Prostate gland (tissue), 2 donors: ENCODE data around the gene ARHGEF19. TPM values are rescaled to one million over a fixed set of nuclear protein-coding genes. Genes with fewer than 3 reads are reported as not detected.
"Not testable (repeated sequence)": the region's sequence is repeated elsewhere in the genome, so short reads cannot be mapped to it uniquely, and the experiment has no call there.

Source experiments
- DNase-seq: peaks from one replicate; pipeline ENCODE4 v3.0.0-alpha.2; 2019; ENCODE audit warnings: low spot score
- H3K27ac ChIP-seq, 2 donors: fragments of 200-600 bp; sonication (generic); 2 replicates each; pipeline ENCODE4 v1.5.1; 2017 to 2019
- H3K27me3 ChIP-seq: fragments of 200-600 bp; sonication (generic); replicated peaks from 2 replicates; pipeline ENCODE4 v1.5.1; 2019; ENCODE audit not compliant: insufficient read depth
- H3K36me3 ChIP-seq, 2 donors: fragments of 200-600 bp; sonication (generic); 1 replicate in 1 of 2; 2 replicates in 1 of 2; pipeline versions ENCODE4 v1.5.1 to v1.8.1; 2017 to 2019
- H3K4me1 ChIP-seq: fragments of 200-600 bp; sonication (generic); replicated peaks from 2 replicates; pipeline ENCODE4 v1.5.1; 2019
- H3K4me3 ChIP-seq, 2 donors: fragments of 200-600 bp; sonication (generic); 2 replicates each; pipeline ENCODE4 v1.5.1; 2017 to 2019
- H3K9me3 ChIP-seq: fragments of 200-600 bp; sonication (generic); 2 replicates; pipeline ENCODE4 v1.5.1; 2017
- CTCF ChIP-seq, 4 experiments: fragments of 200-600 bp in 2 of 4; fragments of 450-650 bp in 2 of 4; sonication (generic) in 2 of 4; IDR thresholded peaks; 1 replicate in 3 of 4; 2 replicates in 1 of 4; pipeline ENCODE4 v1.5.1; 2016 to 2019; ENCODE audit warnings: antibody characterized with exemption in 4 of 4, mild to moderate bottlenecking in 2 of 4, moderate library complexity in 2 of 4
- POLR2A ChIP-seq: fragments of 450-650 bp; IDR thresholded peaks from one replicate; pipeline ENCODE4 v1.6.1; 2016; ENCODE audit warnings: antibody characterized with exemption, mild to moderate bottlenecking
- POLR2AphosphoS5 ChIP-seq: sonication (generic); formaldehyde crosslinking; IDR thresholded peaks from one replicate; pipeline ENCODE4 v1.6.1; 2017; ENCODE audit warnings: antibody characterized with exemption
- WGBS: methylation state at CpG from one replicate; pipeline ENCODE4 v1.1.5; 2018; 5-methylcytosine and 5-hydroxymethylcytosine counted together
- intact Hi-C: fragments of 100-400 bp; cut with DNase I; formaldehyde crosslinking; loops from one replicate; pipeline ENCODE4 v1.14.2; 2022
- total RNA-seq, 2 donors: library from RNA; depleted of rRNA; stranded (reverse); fragments of >200 nt; gene quantifications; one replicate each; pipeline ENCODE4 v1.1.0, GENCODE V29; 2016

The ARHGEF19 gene
- total RNA-seq: 10 to 100 TPM; 13.1 to 18.8 TPM

GRCh38 chr1:16212251-16212961 is at the start of gene ARHGEF19:
Gene ARHGEF19 (minus strand): TSS chr1:16212652. CDS start chr1:16209054, 3,598 bp downstream.
- intact Hi-C loops: no loop called here
- Histone ChIP-seq H3K27me3 (no peaks in the 10 kb centered on the region), H3K36me3 (no peaks in the 10 kb centered on the region), H3K9me3 (no peaks in the 10 kb centered on the region), H3K4me1 (no peaks in the 10 kb centered on the region), H3K4me3 (peak within 1 kb of the TSS; percentile 14 to 19), H3K27ac (peak within 1 kb of the TSS in 1 of 2 donors; percentile 47)
- TF ChIP-seq POLR2A (peak; percentile 61), POLR2AphosphoS5 (peak; percentile 80), CTCF (IDR thresholded peaks at IDR 0.05) (no peak)
- 24% methylated on average over 14 of the region's 14 CpGs for WGBS
- DNase-seq: peak; percentile 80

GRCh38 chr1:16262067-16262466 is 49.6 kb upstream of the ARHGEF19 start:
- no peak overlapping the region for H3K4me3 ChIP-seq
- H3K36me3 ChIP-seq: no peaks in the 10 kb centered on the region
- intact Hi-C loops: no loop called here
- no peak overlapping the region for H3K27ac ChIP-seq
- no peak for DNase-seq
- H3K9me3 ChIP-seq: no peaks in the 10 kb centered on the region
- H3K4me1 ChIP-seq: peaks cover 4% of the 10 kb centered on the region
- no peaks in the 10 kb centered on the region for H3K27me3 ChIP-seq
- 75% methylated on average over 1 of the region's 1 CpG for WGBS
- TF ChIP-seq POLR2A: no peak
- no peak for TF ChIP-seq POLR2AphosphoS5
- no peak for TF ChIP-seq CTCF (IDR thresholded peaks at IDR 0.05)

GRCh38 chr1:16260814-16261213 is 48.4 kb upstream of the ARHGEF19 start:
- no peak for TF ChIP-seq POLR2A
- TF ChIP-seq CTCF (IDR thresholded peaks at IDR 0.05): no peak
- no peak for TF ChIP-seq POLR2AphosphoS5
- intact Hi-C loops: no loop called here
- Histone ChIP-seq H3K27me3 (no peaks in the 10 kb centered on the region), H3K36me3 (peaks cover 2 to 4% of the 10 kb centered on the region in 2 donors), H3K9me3 (no peaks in the 10 kb centered on the region), H3K4me1 (peaks cover 4% of the 10 kb centered on the region), H3K27ac (no peak overlapping the region), H3K4me3 (no peak overlapping the region)
- WGBS: 87% methylated on average over 1 of the region's 1 CpG
- DNase-seq: no peak

GRCh38 chr1:16258591-16259135 is 46.2 kb upstream of the ARHGEF19 start:
- no peak overlapping the region for H3K4me3 ChIP-seq
- H3K4me1 ChIP-seq: peaks cover 6% of the 10 kb centered on the region
- TF ChIP-seq CTCF (IDR thresholded peaks at IDR 0.05): no peak
- TF ChIP-seq POLR2AphosphoS5: no peak
- TF ChIP-seq POLR2A: no peak
- H3K9me3 ChIP-seq: no peaks in the 10 kb centered on the region
- H3K36me3 ChIP-seq: peaks cover 2 to 4% of the 10 kb centered on the region in 2 donors
- no peaks in the 10 kb centered on the region for H3K27me3 ChIP-seq
- H3K27ac ChIP-seq: no peak overlapping the region
- WGBS: 96% methylated on average over 9 of the region's 9 CpGs
- DNase-seq: no peak
- intact Hi-C loops: no loop called here

GRCh38 chr1:16257968-16258367 is 45.5 kb upstream of the ARHGEF19 start:
- WGBS: 91% methylated on average over 3 of the region's 3 CpGs
- Histone ChIP-seq H3K27me3 (no peaks in the 10 kb centered on the region), H3K9me3 (no peaks in the 10 kb centered on the region), H3K36me3 (peaks cover 2 to 4% of the 10 kb centered on the region in 2 donors), H3K4me1 (peaks cover 7% of the 10 kb centered on the region), H3K27ac (no peak overlapping the region), H3K4me3 (no peak overlapping the region)
- no peak for DNase-seq
- no peak for TF ChIP-seq POLR2A
- intact Hi-C loops: no loop called here

- intact Hi-C loops, H3K4me3 ChIP-seq, H3K4me1 ChIP-seq, DNase-seq, H3K27me3 ChIP-seq, H3K9me3 ChIP-seq, H3K36me3 ChIP-seq, H3K27ac ChIP-seq: not testable (repeated sequence)
- 93% methylated on average over 3 of the region's 3 CpGs for WGBS
Measured at GRCh38 chr1:16257556-16257955, 45.1 kb upstream of the ARHGEF19 start.
